Thyroid gland (tissue), 4 donors: ENCODE data around the gene PRELID3B.

Experiments
- CTCF ChIP-seq, 6 experiments: fragments of 200-600 bp in 3 of 6; fragments of 450-650 bp in 3 of 6; sonication (generic) in 3 of 6; IDR thresholded peaks; one replicate each; pipeline ENCODE4 v1.5.1; 2016 to 2019; ENCODE audit warnings: antibody characterized with exemption in 6 of 6, mild to moderate bottlenecking in 2 of 6, inconsistent platforms in 1 of 6, moderate library complexity in 1 of 6
- POLR2A ChIP-seq, 2 donors: fragments of 450-650 bp; IDR thresholded peaks; one replicate each; pipeline ENCODE4 v1.6.1; 2017; ENCODE audit warnings: antibody characterized with exemption in 2 of 2, mild to moderate bottlenecking in 2 of 2, moderate library complexity in 1 of 2

DNA sequence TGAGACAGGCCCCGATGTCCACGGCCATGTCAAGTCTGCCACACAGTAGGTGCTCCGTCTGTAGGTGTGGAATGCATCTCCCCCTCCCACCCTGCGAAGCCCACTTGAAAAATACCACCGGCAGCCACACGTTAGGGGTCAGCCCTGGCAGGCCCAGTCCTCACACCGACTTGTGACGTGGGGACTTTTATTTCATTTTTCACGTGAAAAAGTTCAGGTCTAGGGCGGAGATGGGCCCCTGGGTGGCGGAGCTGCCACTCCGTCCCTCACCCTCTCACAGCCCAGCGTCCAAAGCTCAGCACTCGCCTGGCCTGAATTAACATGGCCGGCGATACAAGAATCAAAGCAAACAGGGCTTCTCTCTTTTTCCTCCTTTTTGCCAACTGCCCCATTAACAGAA, 27.2 kb downstream of the PRELID3B start:
- no peak for TF ChIP-seq CTCF (IDR thresholded peaks at IDR 0.05)
- TF ChIP-seq POLR2A (IDR thresholded peaks at IDR 0.05): no peak
